ENCODE data around the gene KIF26B.

The KIF26B gene

DNA sequence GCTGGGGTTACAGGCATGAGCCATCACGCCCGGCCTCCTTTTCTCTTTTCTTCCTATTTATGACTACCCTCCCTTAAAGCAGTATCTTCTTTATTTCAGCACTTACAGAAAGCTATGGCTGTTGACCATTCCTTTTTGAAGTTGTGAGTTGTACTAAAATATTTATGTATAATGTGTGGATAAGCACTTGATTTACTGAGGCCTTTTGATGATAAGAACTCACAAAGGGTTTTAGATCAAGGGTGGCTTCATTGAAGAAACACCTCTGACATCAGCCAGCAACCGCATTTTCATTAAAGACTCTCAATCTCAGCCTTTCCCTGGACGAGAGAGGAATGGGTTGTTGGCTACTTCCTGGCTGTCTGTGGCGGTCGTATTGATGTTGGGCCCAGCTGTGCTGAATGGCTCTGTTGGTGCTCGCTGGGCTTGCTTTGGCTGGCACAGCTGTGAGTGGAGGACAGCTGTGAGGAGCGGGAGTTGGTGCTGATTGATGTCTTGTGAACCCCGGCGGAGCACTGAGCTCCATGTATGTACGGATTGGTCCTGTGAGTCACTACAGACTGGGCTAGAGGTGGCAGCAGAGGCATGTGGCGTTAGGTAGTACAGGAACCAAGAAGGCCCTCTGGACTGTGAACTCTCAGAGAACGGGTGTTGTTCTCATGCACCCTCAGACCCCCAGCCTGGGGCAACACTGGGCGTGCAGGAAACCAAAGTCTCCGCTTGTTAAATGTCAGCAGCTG is 208.8 kb downstream of the KIF26B start:
- no peak for DNase-seq

DNA sequence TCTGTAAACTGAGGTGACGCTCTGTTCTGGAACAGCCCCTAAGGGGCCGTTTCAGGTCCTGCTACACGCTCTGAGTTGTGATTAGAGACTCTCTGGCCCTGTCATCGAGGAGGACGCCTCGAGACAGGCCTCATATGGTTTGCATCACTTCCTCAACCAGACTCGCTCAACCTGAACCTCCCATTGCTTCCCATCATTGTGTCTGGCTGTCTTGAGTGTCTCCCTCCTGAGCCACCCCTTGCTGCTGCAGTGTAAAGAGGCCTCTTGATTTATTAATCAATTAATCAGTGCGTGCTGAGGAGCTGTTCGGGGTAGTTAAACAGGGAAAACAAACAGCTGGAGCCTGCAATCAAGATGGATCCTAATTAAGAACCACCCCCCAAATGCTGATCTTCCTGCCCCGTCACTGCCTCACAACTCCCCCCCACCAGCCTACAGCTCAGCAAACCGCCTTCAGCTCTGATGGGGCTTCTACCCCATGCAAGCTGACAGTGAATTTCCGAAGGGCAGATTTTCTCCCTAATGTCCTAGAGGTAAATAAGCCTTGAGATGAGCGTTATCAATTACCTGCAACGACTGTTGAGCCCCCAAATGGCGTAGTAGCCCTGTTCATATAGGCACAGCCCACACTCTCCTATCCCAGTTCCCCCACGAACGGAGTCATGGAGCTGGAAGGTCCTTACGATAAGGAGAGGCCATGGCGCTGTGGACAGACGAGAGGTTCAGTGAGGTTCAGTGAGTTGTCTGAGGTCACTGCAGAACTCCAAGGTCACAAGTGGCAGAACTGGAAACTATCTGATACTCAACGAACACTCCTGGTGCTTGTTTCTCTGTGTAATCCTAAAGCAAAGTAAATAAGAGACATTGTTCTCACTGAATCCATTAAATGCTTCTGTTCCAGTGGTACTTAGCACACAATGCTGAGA is 210.6 kb downstream of the KIF26B start:
- DNase-seq: no peak

GRCh38 chr1:245366886-245367285 is 212.1 kb downstream of the KIF26B start:
- DNase-seq: no peak

DNA sequence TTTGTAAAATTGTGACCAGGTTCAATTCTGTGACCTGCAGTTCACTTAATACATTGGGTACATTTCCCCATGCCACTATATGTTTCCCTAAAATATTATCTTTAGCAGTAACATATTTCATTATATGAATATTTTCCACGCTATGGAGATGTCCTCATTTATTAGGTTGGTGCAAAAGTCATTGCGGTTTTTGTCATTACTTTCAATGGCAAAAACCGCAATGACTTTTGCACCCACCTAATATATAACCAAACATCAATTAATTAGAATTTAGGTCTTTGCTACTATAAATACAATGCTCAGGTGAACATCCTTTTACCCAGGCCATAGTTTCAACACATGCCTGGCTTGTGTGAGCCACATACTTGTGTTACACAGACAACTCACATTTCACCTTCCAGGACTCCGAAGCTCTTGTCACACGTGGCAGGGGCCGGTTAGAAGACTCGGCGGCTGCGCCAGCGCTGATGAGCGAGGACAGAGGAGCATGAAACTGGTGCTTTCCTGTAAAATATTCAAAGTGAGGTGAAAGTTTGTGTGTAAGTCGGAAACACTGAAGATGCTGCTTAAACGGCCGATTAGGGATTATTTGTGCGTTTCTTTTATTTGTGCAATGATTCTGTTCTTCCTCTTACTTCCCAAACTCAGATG is 215.5 kb downstream of the KIF26B start:
- DNase-seq: no peak

DNA sequence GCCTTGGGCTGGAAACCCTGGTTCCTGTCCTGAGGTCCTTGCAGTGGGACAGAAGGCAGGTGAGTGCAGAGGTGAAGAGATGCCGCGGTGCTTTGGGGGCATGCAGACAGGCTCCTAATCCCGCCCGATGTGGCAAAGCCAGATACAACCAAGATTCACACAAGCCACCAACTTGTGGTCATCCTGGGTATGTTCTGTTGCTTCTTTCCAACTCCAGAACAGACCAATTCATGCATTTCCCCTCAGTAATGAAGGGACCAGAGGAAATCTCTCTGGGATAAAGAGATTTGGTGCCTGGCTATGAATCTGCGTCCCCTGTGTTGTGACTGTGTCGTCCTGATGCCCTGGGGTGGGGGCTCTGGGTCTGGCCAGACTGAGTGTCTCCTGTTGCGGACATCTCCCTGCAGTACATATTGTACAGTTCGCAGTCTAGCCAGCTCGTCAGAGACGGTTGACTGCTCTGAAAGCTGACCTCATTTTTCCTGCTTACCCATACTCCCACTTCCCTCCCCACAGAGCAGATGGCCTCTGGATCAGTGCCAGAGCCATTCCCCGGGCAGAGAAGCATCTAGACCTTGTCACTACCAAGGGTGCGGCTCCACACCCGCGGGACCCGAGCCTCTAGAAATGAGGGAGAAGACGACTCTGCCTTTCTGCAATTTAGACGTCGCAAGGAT is 216.3 kb downstream of the KIF26B start:
- DNase-seq: peak; percentile 83

- no peak for DNase-seq
Measured at GRCh38 chr1:245373131-245373530, 218.3 kb downstream of the KIF26B start.

DNA sequence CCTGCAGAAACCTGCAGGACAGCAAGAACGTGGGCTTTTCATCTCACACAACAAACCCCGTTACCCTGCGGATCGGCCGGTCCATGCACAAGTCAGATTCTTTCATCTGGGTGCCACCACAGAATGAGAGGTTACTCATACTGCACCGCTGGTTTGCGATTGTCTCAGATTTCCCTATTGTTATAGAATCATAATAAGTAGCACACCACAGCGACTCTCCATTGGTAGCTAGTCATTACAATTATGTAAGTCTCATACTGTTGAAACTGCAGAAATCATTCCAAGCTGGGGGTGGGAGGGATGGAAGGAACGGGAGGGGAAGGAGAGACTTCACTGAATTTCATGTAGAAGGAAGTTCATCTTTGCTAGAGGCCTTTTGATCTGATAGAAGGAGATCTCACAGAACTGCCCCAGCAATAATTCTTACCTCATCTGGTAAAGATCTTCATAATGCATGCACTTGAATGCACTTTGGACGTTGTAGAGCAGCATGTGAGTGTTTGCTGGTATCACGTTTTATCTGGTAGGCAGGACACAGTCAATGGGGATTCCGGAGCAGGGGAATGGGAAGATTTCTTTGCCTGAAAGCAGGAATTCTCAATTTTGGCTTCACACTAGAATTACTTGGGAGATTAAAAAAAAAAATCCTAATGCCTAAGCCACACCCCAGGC is 221.1 kb downstream of the KIF26B start:
- DNase-seq: no peak

DNA sequence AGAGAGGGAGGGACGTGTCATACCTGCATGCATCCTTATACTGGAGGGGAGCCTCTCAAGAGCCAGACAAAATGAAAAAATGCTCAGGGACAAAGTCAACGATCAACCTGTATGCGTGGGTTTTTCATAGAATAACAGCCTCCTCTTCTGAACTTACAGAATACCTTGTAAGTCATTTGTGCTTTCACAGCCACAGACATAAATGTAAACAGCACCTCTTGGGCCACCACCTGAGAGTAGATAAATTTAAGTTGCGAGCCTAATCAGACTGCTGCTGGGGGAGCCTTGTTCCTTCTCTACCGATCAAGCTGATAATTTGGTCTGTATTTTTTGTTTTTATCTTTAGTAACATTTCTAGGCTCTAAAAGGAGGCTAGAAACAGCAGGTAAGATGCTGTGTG is 223.1 kb downstream of the KIF26B start:
- no peak for DNase-seq

GRCh38 chr1:245378311-245378722 is 223.5 kb downstream of the KIF26B start:
- DNase-seq: no peak

DNA sequence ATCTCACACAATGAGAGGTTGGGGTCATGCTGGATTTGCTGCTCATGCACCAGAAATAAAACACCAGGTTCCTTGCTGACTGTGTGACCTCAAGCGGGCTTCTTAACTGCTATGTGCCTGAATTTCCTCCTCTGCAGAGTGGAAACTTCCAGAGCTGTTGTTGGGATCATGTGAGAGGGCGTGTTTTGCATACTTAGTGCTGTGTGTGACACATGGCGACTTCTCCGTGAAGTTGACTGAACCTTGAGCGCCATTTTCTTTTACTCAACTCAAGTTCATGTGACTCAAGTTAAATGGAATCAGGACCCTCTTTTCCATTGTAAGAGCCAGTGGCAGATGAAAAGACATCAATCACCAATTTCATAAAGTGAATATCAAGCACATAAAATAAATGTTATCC is 224.0 kb downstream of the KIF26B start:
- no peak for DNase-seq

DNA sequence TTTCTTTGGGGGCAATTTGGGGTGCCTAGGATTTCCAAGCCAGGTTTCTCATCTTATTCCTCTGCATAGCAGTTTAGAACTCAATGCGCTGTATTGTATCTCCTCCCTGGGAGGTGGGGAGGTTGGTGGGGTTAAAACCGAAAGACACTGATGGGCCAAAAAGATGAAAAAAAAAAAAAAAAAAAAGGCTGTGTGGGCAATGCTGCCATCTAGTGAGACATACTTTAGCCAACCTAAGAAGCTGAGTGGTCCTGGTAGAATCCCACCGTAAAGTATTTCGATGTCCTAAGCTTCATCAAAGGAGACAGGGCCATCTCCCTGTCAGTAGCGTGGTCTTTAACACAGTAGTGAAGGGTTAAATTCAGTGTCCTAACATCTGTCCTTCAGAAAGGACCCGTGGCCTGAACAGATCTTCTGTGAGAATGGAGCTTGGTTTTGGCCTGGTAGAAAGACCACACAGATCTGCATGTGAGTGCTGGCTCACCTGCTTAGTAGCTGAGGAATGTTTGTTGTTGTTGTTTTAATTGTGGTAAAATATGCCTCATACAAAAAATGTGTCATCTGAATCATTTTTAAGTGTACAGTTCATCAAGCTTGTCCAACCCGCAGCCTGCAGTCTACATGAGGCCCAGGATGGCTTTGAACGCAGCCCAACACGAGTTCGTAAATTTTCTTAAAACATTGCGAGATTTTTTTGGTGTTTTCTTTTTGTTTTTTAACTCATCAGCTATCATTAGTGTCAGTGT is 226.2 kb downstream of the KIF26B start:
- DNase-seq: peak; percentile 75

GRCh38 chr1:245382981-245383380 is 228.2 kb downstream of the KIF26B start:
- no peak for DNase-seq

DNA sequence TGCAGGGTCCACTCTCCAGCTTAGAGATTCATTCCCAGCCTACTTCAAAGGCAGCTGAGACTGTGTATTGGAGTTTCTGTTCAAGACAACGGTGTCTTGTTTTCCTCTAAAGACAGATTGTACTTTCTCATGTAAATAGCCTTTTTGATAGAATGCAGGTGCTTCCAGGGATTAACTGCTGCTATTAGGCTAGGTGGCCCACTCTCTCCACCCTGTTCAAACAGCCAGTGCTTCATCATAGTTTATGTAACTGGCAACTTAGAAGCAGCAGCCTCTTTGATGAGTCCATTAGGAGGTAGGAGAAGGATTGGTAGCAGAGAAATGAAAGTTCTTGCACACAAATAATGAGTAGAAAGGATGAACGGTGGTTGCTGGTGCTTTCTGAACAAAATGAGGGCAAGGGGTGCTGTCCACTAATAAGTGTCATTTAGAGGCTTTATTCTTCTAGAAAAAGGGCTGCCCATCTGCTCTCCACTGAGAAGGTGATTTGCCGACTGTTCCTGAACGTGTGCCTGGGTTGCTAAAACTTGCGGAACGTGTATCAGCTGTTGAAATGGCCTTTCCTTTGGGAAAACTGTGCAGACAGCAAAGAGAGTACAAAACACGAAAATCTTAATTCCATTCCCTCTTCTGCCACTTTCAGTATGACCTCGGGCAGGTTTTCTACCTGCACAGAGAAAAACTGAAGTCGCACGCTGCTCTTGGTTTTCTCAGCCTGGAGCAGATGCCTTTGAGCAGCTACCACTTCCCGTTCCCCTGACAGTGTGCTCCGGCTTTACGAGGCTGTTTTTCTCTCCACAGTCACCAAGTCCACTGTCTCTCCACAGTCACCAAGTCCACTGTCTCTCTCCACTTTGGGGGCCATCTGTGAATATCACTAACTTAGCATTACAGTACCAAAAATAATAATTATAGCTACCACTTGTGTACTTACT is 228.9 kb downstream of the KIF26B start:
- no peak for DNase-seq

GRCh38 chr1:245386297-245386971 is 231.6 kb downstream of the KIF26B start:
- DNase-seq: no peak

DNA sequence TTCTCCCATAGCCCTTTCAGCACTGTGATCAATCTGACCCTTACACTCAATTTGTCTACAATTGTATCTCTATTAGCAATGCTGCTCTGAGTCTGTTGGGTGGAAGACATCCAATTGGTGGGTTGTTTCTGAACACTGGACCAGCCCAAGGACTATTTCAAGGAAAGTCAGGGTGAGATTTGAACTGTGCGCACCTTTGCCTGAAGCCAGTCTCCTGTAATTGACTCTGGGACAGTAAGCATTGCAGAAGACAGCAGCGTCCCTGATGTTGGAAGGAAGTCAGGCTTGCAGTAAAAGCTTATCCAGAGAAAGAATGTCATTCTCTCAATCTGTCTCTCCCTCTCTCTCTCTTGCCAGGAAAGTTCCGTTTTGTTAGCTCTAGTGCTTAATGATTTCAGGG is 233.9 kb downstream of the KIF26B start:
- no peak for DNase-seq

GRCh38 chr1:245389873-245390272 is 235.1 kb downstream of the KIF26B start:
- no peak for DNase-seq

DNA sequence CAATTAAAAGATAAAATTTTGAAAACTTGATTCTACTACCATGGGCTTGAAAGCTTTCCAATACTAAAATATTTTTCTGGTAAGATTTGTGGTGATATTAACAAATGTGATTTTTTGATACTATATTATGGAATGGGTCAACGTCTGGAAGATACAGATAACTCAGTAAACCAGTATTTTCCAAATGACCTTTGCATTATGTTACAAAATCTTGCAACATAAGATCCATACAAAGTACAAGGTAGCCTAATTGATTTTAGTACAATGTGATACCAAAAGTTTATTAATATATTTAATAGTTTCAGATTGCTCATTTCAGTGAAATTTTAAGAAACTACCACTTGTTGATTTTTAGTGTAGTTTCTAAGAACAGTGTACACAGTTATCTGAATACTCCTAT is 236.2 kb downstream of the KIF26B start:
- no peak for DNase-seq

GRCh38 chr1:245393694-245394093 is 238.9 kb downstream of the KIF26B start:
- no peak for DNase-seq

- DNase-seq: no peak
Measured at GRCh38 chr1:245395680-245396079, 240.9 kb downstream of the KIF26B start.

DNA sequence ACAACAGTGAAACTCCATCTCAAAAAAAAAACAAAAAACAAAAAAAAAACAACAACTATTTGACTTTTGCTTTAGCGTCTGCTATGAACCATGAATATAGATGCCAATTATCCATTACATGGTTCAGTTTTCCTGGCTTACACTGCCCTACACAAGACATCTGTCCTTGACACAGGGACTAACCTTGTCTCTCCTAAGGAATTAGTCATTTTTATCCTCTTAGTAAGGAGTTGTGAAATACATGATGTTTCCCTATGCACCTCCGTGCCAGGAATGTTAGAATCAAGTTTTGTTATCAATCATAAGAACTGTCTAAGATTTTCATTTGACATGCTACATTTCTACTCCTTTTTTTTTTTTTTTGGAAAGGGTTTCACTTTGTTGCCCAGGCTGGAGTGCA is 241.8 kb downstream of the KIF26B start:
- no peak for DNase-seq

Data from retina (tissue), 1 donor.